ENCODE measurements around the gene SPEG.
A peak's percentile ranks its signal among the peaks of the same experiment; 100 is the strongest.

Gene SPEG

GRCh38 chr2:219497495-219498279 lies 63.0 kb downstream of the SPEG start:
- DNase-seq (ENCODE audit: low read depth) = no peak

- DNase-seq (ENCODE audit: low read depth) = peak; percentile 64
Observed at GRCh38 chr2:219498280-219499057, 63.8 kb downstream of the SPEG start, which contains the start of gene GMPPA. TSS of gene GMPPA (plus strand) at chr2:219498891. CDS start at chr2:219499976, 1,085 bp downstream.

GRCh38 chr2:219499058-219499307 lies 64.3 kb downstream of the SPEG start:
- DNase-seq (ENCODE audit: low read depth) = no peak

GRCh38 chr2:219499555-219499954 lies 64.9 kb downstream of the SPEG start:
- no peak for DNase-seq (ENCODE audit: low read depth)

- DNase-seq (ENCODE audit: low read depth) = no peak
Observed at GRCh38 chr2:219500135-219500534, 65.5 kb downstream of the SPEG start.

- DNase-seq (ENCODE audit: low read depth) = no peak
Observed at GRCh38 chr2:219501849-219502248, 67.2 kb downstream of the SPEG start.

GRCh38 chr2:219502618-219503017 lies 68.0 kb downstream of the SPEG start:
- no peak for DNase-seq (ENCODE audit: low read depth)

DNA sequence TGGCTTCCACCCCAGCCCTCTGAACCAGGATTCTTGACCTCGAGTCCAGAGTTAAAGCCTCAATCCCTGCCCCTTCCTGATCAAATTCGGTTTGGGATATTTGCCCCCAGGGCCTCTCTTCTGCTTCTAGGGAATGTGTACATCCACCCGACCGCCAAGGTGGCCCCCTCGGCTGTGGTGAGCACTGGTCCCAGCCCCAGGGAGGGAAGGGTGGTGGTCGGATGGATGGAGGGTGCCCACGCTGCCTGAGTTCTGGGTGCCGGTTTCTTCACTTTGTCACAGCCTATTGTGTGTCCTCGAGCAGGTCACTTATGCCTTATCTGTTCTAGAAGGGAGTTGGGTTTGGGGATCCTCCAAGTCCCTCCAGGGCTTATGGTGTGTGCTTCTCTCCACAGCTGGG lies 70.9 kb downstream of the SPEG start:
- no peak for DNase-seq (ENCODE audit: low read depth)

DNA sequence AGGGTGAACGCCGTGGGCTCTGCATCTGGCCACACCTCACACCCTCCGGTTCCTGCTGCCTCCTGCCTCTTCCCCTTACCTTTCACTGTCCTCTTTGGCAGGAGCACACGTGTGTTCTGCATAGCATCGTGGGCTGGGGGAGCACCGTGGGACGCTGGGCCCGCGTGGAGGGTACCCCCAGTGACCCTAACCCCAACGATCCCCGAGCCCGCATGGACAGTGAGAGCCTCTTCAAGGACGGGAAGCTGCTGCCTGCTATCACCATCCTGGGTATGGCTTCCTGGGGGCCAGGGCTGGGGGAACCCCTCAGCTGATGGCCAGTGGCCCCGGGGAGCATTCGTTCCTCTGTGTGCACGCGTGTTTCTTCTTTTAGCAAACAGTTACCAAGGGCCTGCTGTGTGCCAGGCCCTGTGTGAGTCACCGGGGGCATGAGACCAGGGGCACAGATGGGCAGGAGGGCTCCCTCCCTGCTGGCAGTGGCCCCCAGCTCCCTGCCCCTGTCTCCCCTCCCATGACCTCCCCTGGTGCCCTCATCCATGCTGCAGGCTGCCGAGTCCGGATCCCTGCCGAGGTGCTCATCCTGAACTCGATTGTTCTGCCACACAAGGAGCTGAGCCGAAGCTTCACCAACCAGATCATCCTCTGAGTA lies 71.6 kb downstream of the SPEG start:
- DNase-seq (ENCODE audit: low read depth) = no peak

DNA sequence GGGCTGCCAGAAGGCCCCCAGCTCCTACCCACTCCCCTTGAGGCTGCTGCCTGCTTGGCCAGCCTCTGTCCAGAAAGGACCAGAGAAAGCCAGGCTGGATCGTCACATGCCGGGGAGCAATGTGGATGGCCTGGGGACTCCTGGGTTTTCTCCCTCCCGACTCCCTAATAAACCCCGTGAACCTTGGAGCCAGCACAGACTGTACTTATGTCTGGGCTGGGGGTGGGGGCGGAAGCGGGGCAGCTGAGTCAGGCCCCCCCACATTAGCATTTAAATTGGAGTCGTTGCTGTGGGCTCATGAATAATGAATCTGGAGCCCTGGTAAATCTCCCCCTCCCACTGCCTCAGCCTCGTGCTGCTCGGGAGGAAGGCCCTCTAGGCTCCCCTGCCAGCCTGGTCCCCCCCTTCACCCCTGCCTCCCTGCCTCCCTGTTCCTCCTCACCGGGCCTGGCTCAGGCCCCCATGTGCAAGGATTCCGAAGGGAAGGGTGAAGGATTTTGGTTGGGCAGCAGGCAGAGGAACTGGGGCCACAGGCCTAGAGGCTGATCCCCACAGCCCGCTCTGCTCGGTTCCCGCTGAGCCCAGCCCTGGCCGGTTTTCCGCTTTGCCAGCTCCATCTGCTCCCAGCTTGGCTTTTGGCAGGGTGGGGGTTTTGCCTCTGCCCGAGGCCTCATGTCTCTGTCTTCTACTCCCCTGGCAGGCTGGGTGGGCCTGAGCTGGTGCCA lies 72.3 kb downstream of the SPEG start:
- DNase-seq (ENCODE audit: low read depth) = no peak

DNA sequence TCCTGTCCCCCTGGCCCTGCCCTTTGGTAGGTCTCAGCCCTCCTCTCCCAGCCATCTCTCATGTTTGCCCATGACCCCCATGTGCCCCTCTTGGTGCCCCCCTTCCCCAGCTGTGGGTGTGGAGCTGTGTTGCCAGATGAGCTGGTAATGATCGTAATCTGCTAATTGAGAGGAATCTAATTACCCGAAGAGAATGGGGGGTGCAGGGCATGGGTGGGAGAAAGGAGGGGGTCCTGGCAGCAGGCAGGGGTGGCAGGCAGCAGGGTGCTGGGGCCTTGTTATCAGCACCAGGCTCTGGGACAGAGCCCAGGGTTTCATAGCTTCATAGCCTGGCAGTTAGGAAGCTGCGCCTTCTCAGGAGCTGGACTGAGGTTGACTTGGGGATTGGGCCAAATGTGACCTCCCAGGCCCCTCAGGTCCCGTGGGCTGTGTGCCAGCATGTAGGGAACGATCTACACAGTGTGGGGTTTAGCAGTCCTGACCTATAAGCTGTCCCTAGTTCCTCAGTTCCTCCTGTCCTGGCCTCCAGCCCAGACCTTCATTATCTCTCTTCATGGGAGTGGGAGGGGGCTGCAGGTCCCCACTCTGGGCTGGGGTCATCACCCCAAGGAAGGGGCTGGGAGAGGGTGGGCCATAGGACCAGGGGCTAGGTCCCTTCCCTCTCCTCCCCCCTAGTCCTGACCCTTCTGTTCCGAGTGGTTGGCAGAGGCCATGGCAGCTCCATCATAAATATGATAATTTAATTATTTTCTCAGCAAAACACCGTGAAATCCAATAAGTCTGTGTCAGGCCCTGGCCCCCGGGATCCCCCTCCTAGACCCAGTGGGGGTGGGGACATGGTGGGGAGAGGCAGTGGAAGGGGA lies 73.2 kb downstream of the SPEG start:
- DNase-seq (ENCODE audit: low read depth) = no peak

- DNase-seq (ENCODE audit: low read depth) = no peak
Observed at GRCh38 chr2:219508444-219508734, 73.7 kb downstream of the SPEG start.

DNA sequence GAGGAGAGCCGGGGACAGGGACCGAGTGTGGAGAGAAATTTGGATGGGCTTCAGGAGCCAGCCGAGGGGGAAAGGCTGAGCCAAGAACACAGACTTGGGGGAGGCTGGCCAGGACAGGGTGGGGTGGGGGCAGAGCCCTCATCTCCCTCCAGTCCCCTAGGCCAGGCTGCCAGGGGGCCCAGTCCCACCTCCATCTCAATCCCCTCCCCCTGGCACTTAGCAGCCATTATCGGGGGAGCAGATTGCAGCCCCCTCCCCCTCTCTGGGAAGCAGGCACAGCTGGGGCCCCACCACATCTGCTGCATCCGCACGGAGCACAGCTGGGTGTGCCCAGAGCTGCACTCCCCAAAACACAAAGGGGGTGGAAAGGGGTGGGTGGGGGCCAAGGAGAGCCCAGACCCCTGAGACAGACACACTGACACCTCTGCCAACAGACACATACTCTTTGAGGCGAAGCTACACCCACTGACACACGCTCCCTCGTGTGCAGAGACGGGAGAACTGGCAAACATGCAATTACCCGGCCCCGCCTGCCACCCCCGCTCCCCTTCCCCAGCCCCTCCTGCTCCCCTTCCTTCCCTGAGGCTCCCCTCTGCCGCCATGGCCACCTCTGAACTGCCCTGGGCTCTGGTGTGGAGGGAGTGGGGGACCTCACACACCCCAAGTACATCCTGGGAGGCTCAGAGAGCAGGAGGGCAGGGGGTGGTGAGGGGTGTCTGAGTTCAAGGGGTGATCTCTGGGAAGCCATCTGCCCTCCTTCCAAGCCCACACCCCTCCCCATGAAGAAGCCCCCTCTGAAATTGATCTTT lies 74.5 kb downstream of the SPEG start:
- no peak for DNase-seq (ENCODE audit: low read depth)

DNA sequence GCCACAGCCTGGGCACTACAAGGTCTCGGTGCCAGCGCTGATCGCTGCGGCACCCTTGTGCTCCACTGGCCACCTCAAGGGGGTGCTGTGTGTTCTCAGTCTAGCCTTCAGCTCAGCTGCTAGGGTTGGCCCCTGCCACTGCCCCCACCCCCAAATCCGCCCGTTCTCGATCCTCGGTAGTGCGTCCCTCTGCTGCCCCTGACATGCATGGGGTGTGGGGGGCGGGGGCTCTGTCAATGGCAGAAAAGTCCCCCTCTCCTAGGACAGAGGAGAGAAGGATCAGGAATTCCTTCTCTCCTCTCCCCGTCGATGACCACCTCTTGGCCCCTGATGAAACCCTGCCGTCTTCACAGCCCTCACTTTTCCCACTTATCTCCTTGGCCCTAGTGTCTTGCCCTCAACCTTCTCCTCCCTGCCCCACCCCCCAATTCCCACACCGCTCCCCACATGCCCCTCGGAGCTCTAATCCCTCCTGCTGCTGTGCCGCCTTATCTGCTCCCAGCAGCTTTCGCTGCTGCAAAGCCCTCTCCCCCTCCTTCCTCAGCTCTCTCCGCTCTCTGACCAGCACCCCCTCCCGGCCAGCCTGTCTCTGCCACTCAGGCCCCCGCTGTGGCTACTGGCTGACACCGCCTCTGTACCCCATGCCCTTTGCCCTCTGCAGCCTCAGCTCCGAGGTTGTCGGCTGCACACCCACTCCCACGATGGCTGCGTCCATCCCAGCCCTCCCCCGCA lies 75.3 kb downstream of the SPEG start:
- DNase-seq (ENCODE audit: low read depth) = no peak

GRCh38 chr2:219510512-219511135 lies 76.0 kb downstream of the SPEG start:
- DNase-seq (ENCODE audit: low read depth) = no peak

DNA sequence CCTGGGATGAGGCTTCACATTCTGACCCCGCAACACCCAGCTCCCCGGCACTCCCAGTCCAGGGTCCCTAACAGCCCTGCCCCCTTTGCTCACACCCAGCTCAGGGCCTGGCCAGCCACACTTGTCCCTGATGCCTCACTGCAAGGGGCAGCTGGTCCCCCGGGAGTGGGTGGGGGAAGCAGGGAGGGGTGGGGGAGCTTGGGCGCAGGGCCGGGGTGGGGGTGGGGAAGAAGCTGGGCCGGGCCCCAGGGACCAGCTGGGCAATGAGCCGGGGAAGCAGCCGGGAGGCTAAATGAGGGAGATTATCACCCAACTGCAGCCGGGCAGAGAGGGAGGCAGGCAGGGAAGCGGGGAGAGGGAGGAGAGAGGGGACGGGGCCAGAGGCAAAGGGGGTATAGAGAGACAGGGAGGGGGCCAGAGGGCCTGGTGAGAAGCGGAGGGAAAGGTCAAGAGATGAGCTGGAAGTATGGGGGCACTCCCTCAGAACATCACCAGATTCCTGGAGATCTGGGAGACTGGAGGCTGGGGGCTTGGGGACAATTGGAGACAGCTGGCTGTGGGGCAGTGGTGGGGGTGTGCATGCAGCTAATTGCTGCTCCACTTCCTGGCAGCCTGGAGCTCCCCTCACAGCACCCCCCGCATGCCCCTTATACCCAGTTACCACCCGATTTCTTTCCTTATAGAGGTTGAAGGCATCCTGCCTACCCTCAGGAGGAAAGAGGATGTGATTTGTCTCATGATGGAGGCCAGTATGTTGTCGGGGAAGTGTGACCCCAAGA lies 77.1 kb downstream of the SPEG start:
- DNase-seq (ENCODE audit: low read depth) = no peak

GRCh38 chr2:219512524-219513216 lies 78.0 kb downstream of the SPEG start:
- no peak for DNase-seq (ENCODE audit: low read depth)

DNA sequence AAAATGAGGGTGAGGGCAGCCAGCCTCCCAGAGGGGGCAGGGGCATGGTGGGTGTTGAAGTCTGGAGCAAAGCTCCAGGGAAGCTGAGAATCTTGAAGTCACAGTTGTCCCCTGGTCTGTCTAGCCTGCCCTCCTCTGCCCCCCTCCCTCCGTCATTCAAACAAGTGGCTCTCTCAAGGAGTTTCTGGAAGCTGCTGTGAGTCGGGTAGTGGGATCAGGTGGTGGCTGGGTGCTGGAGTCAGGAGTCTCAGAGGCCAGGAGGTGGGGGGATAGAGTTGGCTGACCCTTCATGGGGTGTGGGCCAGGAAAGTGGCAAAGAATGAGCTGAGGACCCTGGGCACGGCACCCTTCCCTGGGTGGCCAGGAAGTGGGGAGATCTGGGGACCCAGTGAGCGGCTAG lies 79.1 kb downstream of the SPEG start:
- DNase-seq (ENCODE audit: low read depth) = no peak
